Inferior parietal cortex (tissue), 1 donor: ENCODE measurements around the gene SPATA25.

Experiments
- DNase-seq: peaks from one replicate; pipeline ENCODE4 v3.0.0-alpha.2; 2016; ENCODE audit errors: extremely low spot score

SPATA25 gene

GRCh38 chr20:45866454-45866853 is 21.0 kb downstream of the SPATA25 start:
- no peak for DNase-seq

GRCh38 chr20:45863543-45864470 is 23.6 kb downstream of the SPATA25 start:
- DNase-seq = no peak

GRCh38 chr20:45861221-45862075 is 26.0 kb downstream of the SPATA25 start:
- DNase-seq = no peak

- no peak for DNase-seq
Observed at GRCh38 chr20:45860560-45861220, 26.7 kb downstream of the SPATA25 start.

GRCh38 chr20:45859916-45860315 is 27.5 kb downstream of the SPATA25 start:
- no peak for DNase-seq

GRCh38 chr20:45857882-45858216 is 29.6 kb downstream of the SPATA25 start:
- DNase-seq = no peak

- DNase-seq = peak; percentile 100
Observed at GRCh38 chr20:45857114-45857881, 30.1 kb downstream of the SPATA25 start, which contains the start of the genes ACOT8 and ZSWIM3. Gene ACOT8, minus strand, starts transcription at chr20:45857392. Its CDS starts 77 bp downstream, at chr20:45857315. Gene ZSWIM3, plus strand, starts transcription at chr20:45857614. Its CDS starts 212 bp downstream, at chr20:45857826.

- no peak for DNase-seq
Observed at GRCh38 chr20:45853484-45853883, 33.9 kb downstream of the SPATA25 start.

- DNase-seq = no peak
Observed at GRCh38 chr20:45852326-45852725, 35.1 kb downstream of the SPATA25 start.

- no peak for DNase-seq
Observed at GRCh38 chr20:45851501-45851900, 35.9 kb downstream of the SPATA25 start.

- DNase-seq = no peak
Observed at GRCh38 chr20:45850926-45851325, 36.5 kb downstream of the SPATA25 start.

- DNase-seq = no peak
Observed at GRCh38 chr20:45850238-45850637, 37.2 kb downstream of the SPATA25 start.

- no peak for DNase-seq
Observed at GRCh38 chr20:45848969-45849582, 38.3 kb downstream of the SPATA25 start.

- no peak for DNase-seq
Observed at GRCh38 chr20:45848421-45848820, 39.0 kb downstream of the SPATA25 start.

GRCh38 chr20:45845452-45845851 is 42.0 kb downstream of the SPATA25 start:
- no peak for DNase-seq

- no peak for DNase-seq
Observed at GRCh38 chr20:45843506-45843905, 43.9 kb downstream of the SPATA25 start.

GRCh38 chr20:45842169-45842812 is 45.1 kb downstream of the SPATA25 start:
- no peak for DNase-seq

GRCh38 chr20:45841407-45842129 is 45.9 kb downstream of the SPATA25 start:
- DNase-seq = no peak

- no peak for DNase-seq
Observed at GRCh38 chr20:45840700-45841198, 46.7 kb downstream of the SPATA25 start.
